ENCODE results near the gene COG8.

Gene COG8

GRCh38 chr16:69327585-69328310, 11.6 kb downstream of the COG8 start:
- H3K9me3 ChIP-seq (ENCODE audit: control insufficient read depth, insufficient read depth, low read length): no peaks in the 10 kb centered on the region
- H3K4me1 ChIP-seq (ENCODE audit: control insufficient read depth, insufficient read depth, low read length): no peaks in the 10 kb centered on the region
- no peak for DNase-seq (ENCODE audit: low read depth, low spot score)
- H3K27me3 ChIP-seq (ENCODE audit: control insufficient read depth, insufficient read depth, low read length): no peaks in the 10 kb centered on the region
- no CpG with 5 or more reads among the region's 14 CpGs for WGBS (ENCODE audit: insufficient coverage, insufficient read length)
- H3K4me3 ChIP-seq (ENCODE audit: low read length): no peak overlapping the region
- peaks cover 17% of the 10 kb centered on the region; the same call in 1 of the 2 replicates for H3K36me3 ChIP-seq (ENCODE audit: control insufficient read depth, insufficient read depth, low read length)
- H3K27ac ChIP-seq (ENCODE audit: low read length): no peak overlapping the region

GRCh38 chr16:69326172-69326873, 13.0 kb downstream of the COG8 start:
- no peaks in the 10 kb centered on the region for H3K9me3 ChIP-seq (ENCODE audit: control insufficient read depth, insufficient read depth, low read length)
- WGBS (ENCODE audit: insufficient coverage, insufficient read length): no CpG with 5 or more reads among the region's 7 CpGs
- no peaks in the 10 kb centered on the region for H3K27me3 ChIP-seq (ENCODE audit: control insufficient read depth, insufficient read depth, low read length)
- no peak overlapping the region for H3K4me3 ChIP-seq (ENCODE audit: low read length)
- no peak for DNase-seq (ENCODE audit: low read depth, low spot score)
- no peak overlapping the region for H3K27ac ChIP-seq (ENCODE audit: low read length)
- H3K4me1 ChIP-seq (ENCODE audit: control insufficient read depth, insufficient read depth, low read length): no peaks in the 10 kb centered on the region
- H3K36me3 ChIP-seq (ENCODE audit: control insufficient read depth, insufficient read depth, low read length): peaks cover 18% of the 10 kb centered on the region

GRCh38 chr16:69325784-69326171, 13.6 kb downstream of the COG8 start:
- no peaks in the 10 kb centered on the region for H3K27me3 ChIP-seq (ENCODE audit: control insufficient read depth, insufficient read depth, low read length)
- no CpG with 5 or more reads among the region's 6 CpGs for WGBS (ENCODE audit: insufficient coverage, insufficient read length)
- no peaks in the 10 kb centered on the region for H3K4me1 ChIP-seq (ENCODE audit: control insufficient read depth, insufficient read depth, low read length)
- H3K9me3 ChIP-seq (ENCODE audit: control insufficient read depth, insufficient read depth, low read length): no peaks in the 10 kb centered on the region
- H3K36me3 ChIP-seq (ENCODE audit: control insufficient read depth, insufficient read depth, low read length): peaks cover 24% of the 10 kb centered on the region
- H3K27ac ChIP-seq (ENCODE audit: low read length): no peak overlapping the region
- H3K4me3 ChIP-seq (ENCODE audit: low read length): no peak overlapping the region
- no peak for DNase-seq (ENCODE audit: low read depth, low spot score)

GRCh38 chr16:69324585-69325253, 14.6 kb downstream of the COG8 start:
- DNase-seq (ENCODE audit: low read depth, low spot score): no peak
- no peak overlapping the region for H3K27ac ChIP-seq (ENCODE audit: low read length)
- no CpG with 5 or more reads among the region's 10 CpGs for WGBS (ENCODE audit: insufficient coverage, insufficient read length)
- H3K27me3 ChIP-seq (ENCODE audit: control insufficient read depth, insufficient read depth, low read length): no peaks in the 10 kb centered on the region
- H3K4me1 ChIP-seq (ENCODE audit: control insufficient read depth, insufficient read depth, low read length): no peaks in the 10 kb centered on the region
- no peak overlapping the region for H3K4me3 ChIP-seq (ENCODE audit: low read length)
- H3K9me3 ChIP-seq (ENCODE audit: control insufficient read depth, insufficient read depth, low read length): no peaks in the 10 kb centered on the region
- H3K36me3 ChIP-seq (ENCODE audit: control insufficient read depth, insufficient read depth, low read length): peaks cover 31% of the 10 kb centered on the region

- Histone ChIP-seq H3K27me3 (ENCODE audit: control insufficient read depth, insufficient read depth, low read length) (no peaks in the 10 kb centered on the region), H3K4me3 (ENCODE audit: low read length) (no peak overlapping the region), H3K9me3 (ENCODE audit: control insufficient read depth, insufficient read depth, low read length) (no peaks in the 10 kb centered on the region), H3K4me1 (ENCODE audit: control insufficient read depth, insufficient read depth, low read length) (no peaks in the 10 kb centered on the region), H3K36me3 (ENCODE audit: control insufficient read depth, insufficient read depth, low read length) (peaks cover 37% of the 10 kb centered on the region), H3K27ac (ENCODE audit: low read length) (no peak overlapping the region)
- DNase-seq (ENCODE audit: low read depth, low spot score): no peak
- no CpG with 5 or more reads among the region's 8 CpGs for WGBS (ENCODE audit: insufficient coverage, insufficient read length)
These were observed 15.3 kb downstream of the COG8 start for GRCh38 chr16:69324013-69324531.

- no peaks in the 10 kb centered on the region for H3K4me1 ChIP-seq (ENCODE audit: control insufficient read depth, insufficient read depth, low read length)
- H3K9me3 ChIP-seq (ENCODE audit: control insufficient read depth, insufficient read depth, low read length): no peaks in the 10 kb centered on the region
- H3K36me3 ChIP-seq (ENCODE audit: control insufficient read depth, insufficient read depth, low read length): peaks cover 41% of the 10 kb centered on the region
- no peaks in the 10 kb centered on the region for H3K27me3 ChIP-seq (ENCODE audit: control insufficient read depth, insufficient read depth, low read length)
- no CpG with 5 or more reads among the region's 14 CpGs for WGBS (ENCODE audit: insufficient coverage, insufficient read length)
- DNase-seq (ENCODE audit: low read depth, low spot score): no peak
- no peak overlapping the region for H3K4me3 ChIP-seq (ENCODE audit: low read length)
- H3K27ac ChIP-seq (ENCODE audit: low read length): no peak overlapping the region
These were observed 15.9 kb downstream of the COG8 start for GRCh38 chr16:69323415-69323814.

GRCh38 chr16:69322343-69322742, 17.0 kb downstream of the COG8 start:
- H3K36me3 ChIP-seq (ENCODE audit: control insufficient read depth, insufficient read depth, low read length): peaks cover 41% of the 10 kb centered on the region
- no peaks in the 10 kb centered on the region for H3K27me3 ChIP-seq (ENCODE audit: control insufficient read depth, insufficient read depth, low read length)
- no peak overlapping the region for H3K27ac ChIP-seq (ENCODE audit: low read length)
- H3K4me1 ChIP-seq (ENCODE audit: control insufficient read depth, insufficient read depth, low read length): no peaks in the 10 kb centered on the region
- H3K4me3 ChIP-seq (ENCODE audit: low read length): no peak overlapping the region
- WGBS (ENCODE audit: insufficient coverage, insufficient read length): no CpG with 5 or more reads among the region's 7 CpGs
- H3K9me3 ChIP-seq (ENCODE audit: control insufficient read depth, insufficient read depth, low read length): no peaks in the 10 kb centered on the region
- DNase-seq (ENCODE audit: low read depth, low spot score): no peak

- Histone ChIP-seq H3K4me1 (ENCODE audit: control insufficient read depth, insufficient read depth, low read length) (no peaks in the 10 kb centered on the region), H3K9me3 (ENCODE audit: control insufficient read depth, insufficient read depth, low read length) (no peaks in the 10 kb centered on the region), H3K4me3 (ENCODE audit: low read length) (no peak overlapping the region), H3K36me3 (ENCODE audit: control insufficient read depth, insufficient read depth, low read length) (peaks cover 47% of the 10 kb centered on the region), H3K27me3 (ENCODE audit: control insufficient read depth, insufficient read depth, low read length) (no peaks in the 10 kb centered on the region), H3K27ac (ENCODE audit: low read length) (no peak overlapping the region)
- no CpG with 5 or more reads among the region's 22 CpGs for WGBS (ENCODE audit: insufficient coverage, insufficient read length)
- no peak for DNase-seq (ENCODE audit: low read depth, low spot score)
These were observed 18.3 kb downstream of the COG8 start for GRCh38 chr16:69321080-69321479.

- Histone ChIP-seq H3K36me3 (ENCODE audit: control insufficient read depth, insufficient read depth, low read length) (peaks cover 45% of the 10 kb centered on the region), H3K9me3 (ENCODE audit: control insufficient read depth, insufficient read depth, low read length) (no peaks in the 10 kb centered on the region), H3K27me3 (ENCODE audit: control insufficient read depth, insufficient read depth, low read length) (no peaks in the 10 kb centered on the region), H3K4me1 (ENCODE audit: control insufficient read depth, insufficient read depth, low read length) (no peaks in the 10 kb centered on the region), H3K4me3 (ENCODE audit: low read length) (no peak overlapping the region), H3K27ac (ENCODE audit: low read length) (no peak overlapping the region)
- DNase-seq (ENCODE audit: low read depth, low spot score): no peak
- no CpG with 5 or more reads among the region's 13 CpGs for WGBS (ENCODE audit: insufficient coverage, insufficient read length)
These were observed 18.7 kb downstream of the COG8 start for GRCh38 chr16:69320740-69321073.

- H3K36me3 ChIP-seq (ENCODE audit: control insufficient read depth, insufficient read depth, low read length): peaks cover 45% of the 10 kb centered on the region
These were observed 19.3 kb downstream of the COG8 start for GRCh38 chr16:69319826-69320739.

More at GRCh38 chr16:69319826-69320739, 19.3 kb downstream of the COG8 start:
- Histone ChIP-seq H3K4me1 (ENCODE audit: control insufficient read depth, insufficient read depth, low read length) (no peaks in the 10 kb centered on the region), H3K27ac (ENCODE audit: low read length) (no peak overlapping the region), H3K4me3 (ENCODE audit: low read length) (no peak overlapping the region), H3K27me3 (ENCODE audit: control insufficient read depth, insufficient read depth, low read length) (no peaks in the 10 kb centered on the region), H3K9me3 (ENCODE audit: control insufficient read depth, insufficient read depth, low read length) (no peaks in the 10 kb centered on the region)
- DNase-seq (ENCODE audit: low read depth, low spot score): no peak
- WGBS (ENCODE audit: insufficient coverage, insufficient read length): no CpG with 5 or more reads among the region's 30 CpGs

Measured in iPS DF 6.9 (cell line).